WTC11 (cell line): ENCODE measurements around the gene VPS33B.

Experiments
- ZBTB21 ChIP-seq: sonication (generic); formaldehyde crosslinking; IDR thresholded peaks from 2 replicates; pipeline ENCODE4 v1.8.1; 2023; ENCODE audit warnings: mild to moderate bottlenecking, missing genetic modification reagents, borderline replicate concordance
- ZNF138 ChIP-seq: sonication (generic); formaldehyde crosslinking; conservative IDR thresholded peaks from 2 replicates; pipeline ENCODE4 v1.8.1; 2022; ENCODE audit warnings: mild to moderate bottlenecking, moderate library complexity, missing genetic modification reagents

DNA sequence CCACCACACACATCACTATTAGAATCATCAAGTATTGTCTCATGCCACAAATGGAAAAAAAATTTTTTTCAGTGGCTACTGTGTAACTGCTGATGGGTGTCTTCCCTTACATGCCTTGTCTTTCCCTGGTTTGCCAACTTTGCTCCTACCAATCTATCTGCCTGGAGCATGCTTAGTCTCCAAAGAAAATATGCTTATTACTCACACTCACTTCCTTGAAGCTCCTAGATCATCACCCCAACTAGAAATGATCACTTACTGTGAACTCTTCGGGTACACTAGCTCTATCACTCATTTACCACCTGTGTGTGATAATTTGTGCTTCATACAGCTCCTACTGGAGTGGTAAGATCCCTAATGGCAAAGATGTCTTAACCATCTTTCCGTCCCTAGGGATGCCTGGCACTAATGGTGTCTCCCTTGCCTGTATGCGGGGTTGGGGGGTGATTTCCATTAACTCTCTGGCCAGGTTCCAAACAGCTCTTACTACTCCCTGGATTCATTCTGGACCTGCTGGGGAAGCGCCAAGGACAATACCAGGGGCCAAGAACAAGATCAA, 799 bp downstream of the VPS33B start:
- TF ChIP-seq ZBTB21 (CRISPR knock-in tag) (no peak), ZNF138 (CRISPR knock-in tag) (no peak)
